Right lobe of liver (tissue), 6 donors: ENCODE data around the gene MYO1A. TPM values are rescaled to one million over a fixed set of nuclear protein-coding genes. Genes with fewer than 3 reads are reported as not detected.

Experiments
- ATAC-seq, 4 donors: fragments of 200-7000 bp; cut with Tn5 transposase; one replicate each; pipeline ENCODE4 v1.9.1; 2020; ENCODE audit warnings: mild to moderate bottlenecking in 4 of 4, moderate library complexity in 4 of 4
- DNase-seq, 3 donors: peaks; one replicate each; pipeline ENCODE4 v3.0.0-alpha.2; 2020
- H3K27ac ChIP-seq, 3 donors: fragments of 200-600 bp; one replicate each; pipeline ENCODE4 v1.8.0; 2022
- H3K27me3 ChIP-seq, 2 donors: fragments of 200-600 bp; one replicate each; pipeline ENCODE4 v1.8.0; 2022
- H3K36me3 ChIP-seq, 4 donors: fragments of 200-600 bp; sonication (generic) in 1 of 4; one replicate each; pipeline versions ENCODE4 v1.5.1 to v1.8.0; 2017 to 2022; ENCODE audit warnings: control low read depth in 1 of 4
- H3K4me1 ChIP-seq, 4 donors: fragments of 200-600 bp; sonication (generic) in 1 of 4; one replicate each; pipeline versions ENCODE4 v1.5.1 to v1.8.0; 2017 to 2022; ENCODE audit warnings: control low read depth in 1 of 4
- H3K4me3 ChIP-seq, 3 donors: fragments of 200-600 bp; one replicate each; pipeline ENCODE4 v1.8.0; 2022
- H3K9me3 ChIP-seq, 4 donors: fragments of 200-600 bp; sonication (generic) in 1 of 4; one replicate each; pipeline versions ENCODE4 v1.5.1 to v1.8.0; 2017 to 2022; ENCODE audit warnings: control low read depth in 1 of 4
- CTCF ChIP-seq, 4 donors: fragments of 200-600 bp in 3 of 4; fragments of 450-650 bp in 1 of 4; IDR thresholded peaks; one replicate each; pipeline versions ENCODE4 v1.5.1 to v1.8.0; 2016 to 2022; ENCODE audit warnings: antibody characterized with exemption in 4 of 4, mild to moderate bottlenecking in 2 of 4
- POLR2A ChIP-seq: fragments of 450-650 bp; IDR thresholded peaks from one replicate; pipeline ENCODE4 v1.6.1; 2017; ENCODE audit warnings: antibody characterized with exemption, mild to moderate bottlenecking
- WGBS: methylation state at CpG from one replicate; pipeline ENCODE4 v1.1.6; 2018; ENCODE audit warnings: low coverage, low lambda C conversion rate; ENCODE audit not compliant: insufficient coverage; ENCODE audit errors: missing lambda C conversion rate; 5-methylcytosine and 5-hydroxymethylcytosine counted together
- intact Hi-C, 2 donors: fragments of 100-400 bp; cut with DNase I; formaldehyde crosslinking; loops; one replicate each; pipeline versions ENCODE4 v1.11.2 to v1.14.1; 2022
- total RNA-seq, 6 experiments: library from RNA; depleted of rRNA in 2 of 6; stranded (reverse); fragments of >200 nt in 2 of 6; fragmentation: NEBNext Ultra II Directional in 3 of 6; extraction: Animal tissue kit (Norgen Biotek cat#: 25700) in 3 of 6; gene quantifications; one replicate each; pipeline versions ENCODE4 v1.1.0 to v1.2.4, GENCODE V29; 2016 to 2023
- donor health status: DM: no; HTN: yes; CAD: no.
- donor health status: DM: no; HTN: no; CAD: no.
- donor health status: DM: no; HTN: no; CAD: no.
- donor health status: DM: no; HTN: yes; CAD: no.
- donor health status: DM: no; HTN: yes; CAD: no.

The MYO1A gene
- total RNA-seq, 6 experiments from 2014 or later, result 0.27 to 1.9 (median 0.68) TPM; not detected in 1

- Histone ChIP-seq H3K36me3 (peaks cover 0 to 23% (median 10%) of the 10 kb centered on the region in 4 donors), H3K4me3 (peak overlapping the region in 1 of 3 donors; percentile 31), H3K4me1 (peaks cover 0 to 31% (median 14%) of the 10 kb centered on the region in 4 donors), H3K27me3 (no peaks in the 10 kb centered on the region), H3K27ac (peak overlapping the region in 2 of 3 donors; percentile 48 to 67), H3K9me3 (no peaks in the 10 kb centered on the region)
- ATAC-seq, result peak; percentile 84 to 87 (median 86)
- intact Hi-C loops, result no loop called here
- peak; percentile 81 to 89 (median 87) for DNase-seq
- TF ChIP-seq CTCF (IDR thresholded peaks at IDR 0.05), result peak; percentile 90 to 95 (median 92)
- peak; percentile 47 for TF ChIP-seq POLR2A
- 9% methylated on average over 7 of the region's 13 CpGs for WGBS
Observed at GRCh38 chr12:57001448-57001906, 48.5 kb downstream of the MYO1A start.

GRCh38 chr12:57000393-57000792, 49.5 kb downstream of the MYO1A start:
- ATAC-seq (no peak), DNase-seq (no peak)
- Histone ChIP-seq H3K4me1 (peaks cover 0 to 30% (median 14%) of the 10 kb centered on the region in 4 donors), H3K27me3 (no peaks in the 10 kb centered on the region), H3K36me3 (peaks cover 0 to 23% (median 10%) of the 10 kb centered on the region in 4 donors), H3K27ac (no peak overlapping the region), H3K4me3 (no peak overlapping the region), H3K9me3 (no peaks in the 10 kb centered on the region)
- TF ChIP-seq CTCF (IDR thresholded peaks at IDR 0.05) (no peak), POLR2A (no peak)
- intact Hi-C loops, result no loop called here
- 56% methylated on average over 1 of the region's 1 CpG for whole genome bisulfite sequencing

- H3K27me3 ChIP-seq, result no peaks in the 10 kb centered on the region
- H3K4me3 ChIP-seq, result no peak overlapping the region
- TF ChIP-seq CTCF (IDR thresholded peaks at IDR 0.05) (no peak), POLR2A (no peak)
- peaks cover 0 to 22% (median 10%) of the 10 kb centered on the region in 4 donors for H3K4me1 ChIP-seq
- peak overlapping the region in 1 of 3 donors; percentile 4 for H3K27ac ChIP-seq
- no peaks in the 10 kb centered on the region for H3K9me3 ChIP-seq
- peak in 1 of 3 donors; percentile 26 for DNase-seq
- H3K36me3 ChIP-seq, result peaks cover 0 to 21% (median 10%) of the 10 kb centered on the region in 4 donors
- 64% methylated on average over 3 of the region's 4 CpGs for WGBS
- no peak for ATAC-seq
- intact Hi-C loops, result no loop called here
Observed at GRCh38 chr12:56999456-56999855, 50.5 kb downstream of the MYO1A start.

GRCh38 chr12:56998981-56999380, 50.9 kb downstream of the MYO1A start:
- Histone ChIP-seq H3K27me3 (no peaks in the 10 kb centered on the region), H3K4me1 (peaks cover 0 to 22% (median 10%) of the 10 kb centered on the region in 4 donors), H3K9me3 (no peaks in the 10 kb centered on the region), H3K36me3 (peaks cover 0 to 16% (median 8%) of the 10 kb centered on the region in 4 donors), H3K27ac (no peak overlapping the region), H3K4me3 (no peak overlapping the region)
- intact Hi-C loops, result no loop called here
- WGBS, result 45% methylated on average over 4 of the region's 4 CpGs
- TF ChIP-seq CTCF (IDR thresholded peaks at IDR 0.05), result no peak
- no peak for TF ChIP-seq POLR2A
- ATAC-seq (no peak), DNase-seq (no peak)
